GM12878 (cell line): ENCODE results near the gene CENATAC. TPM values are rescaled to one million over a fixed set of nuclear protein-coding genes. Genes with fewer than 3 reads are reported as not detected.

Source experiments
- BCLAF1 ChIP-seq: fragments of 450-650 bp; IDR thresholded peaks from 2 replicates; pipeline ENCODE4 v1.6.1; 2017; ENCODE audit warnings: antibody characterized with exemption, mild to moderate bottlenecking, moderate library complexity
- CREB1 ChIP-seq: IDR thresholded peaks from 2 replicates; pipeline ENCODE4 v1.6.1; 2012; ENCODE audit warnings: low read depth, mild to moderate bottlenecking, inconsistent platforms
- CUX1 ChIP-seq: IDR thresholded peaks from 2 replicates; pipeline ENCODE4 v1.6.1; 2012; ENCODE audit warnings: improper control_type of control experiment, low read depth, low read length; ENCODE audit not compliant: insufficient replicate concordance
- DPF2 ChIP-seq: fragments of 450-650 bp; IDR thresholded peaks from 2 replicates; pipeline ENCODE4 v1.6.1; 2017; ENCODE audit warnings: mild to moderate bottlenecking
- NFYB ChIP-seq: IDR thresholded peaks from 2 replicates; pipeline ENCODE4 v1.6.1; 2011; ENCODE audit warnings: low read depth, mild to moderate bottlenecking, low read length, improper control_type of control experiment, moderate library complexity; ENCODE audit not compliant: insufficient read depth
- RFX5 ChIP-seq: IDR thresholded peaks from 2 replicates; pipeline ENCODE4 v1.6.1; 2011; ENCODE audit warnings: low read depth, low read length, improper control_type of control experiment
- SIX5 ChIP-seq: IDR thresholded peaks from 2 replicates; pipeline ENCODE4 v1.6.1; 2011; ENCODE audit warnings: mild to moderate bottlenecking, low read depth, low read length, moderate library complexity; ENCODE audit not compliant: severe bottlenecking
- SMC3 ChIP-seq: IDR thresholded peaks from 2 replicates; pipeline ENCODE4 v1.6.1; 2011; ENCODE audit warnings: low read length, improper control_type of control experiment, borderline replicate concordance
- SUZ12 ChIP-seq: fragments of 200-600 bp; sonication (generic); IDR thresholded peaks from one replicate; pipeline ENCODE4 v1.6.1; 2018; ENCODE audit warnings: antibody characterized with exemption, mild to moderate bottlenecking; ENCODE audit not compliant: unreplicated experiment
- ZNF274 ChIP-seq: IDR thresholded peaks from one replicate; pipeline ENCODE4 v1.8.0; 2011; ENCODE audit not compliant: insufficient read length, insufficient read depth
- ZNF592 ChIP-seq: fragments of 450-650 bp; IDR thresholded peaks from 2 replicates; pipeline ENCODE4 v1.6.1; 2017; ENCODE audit warnings: mild to moderate bottlenecking, moderate library complexity
- ZNF622 ChIP-seq: fragments of 450-650 bp; IDR thresholded peaks from 2 replicates; pipeline ENCODE4 v1.6.1; 2017; ENCODE audit warnings: mild to moderate bottlenecking, inconsistent platforms
- polyA plus RNA-seq, 11 experiments: library from polyadenylated mRNA; depleted of rRNA in 4 of 11; unstranded in 6 of 11; stranded (reverse) in 5 of 11; fragments of >200 nt; fragmentation: Nextera tagmentation in 4 of 11; fragmentation: Illumina TruSeq in 1 of 11; extraction: Ambion mirVana in 4 of 11; extraction: Trizol in 1 of 11; gene quantifications; 1 replicate in 1 of 11; 2 replicates in 10 of 11; pipeline versions ENCODE4 v1.2.1 to v1.2.3, GENCODE V29; 2011 to 2016; ENCODE audit warnings: inconsistent platforms in 2 of 11, missing spikeins in 2 of 11, low read depth in 1 of 11
- total RNA-seq, 4 experiments: library from RNA; depleted of rRNA in 3 of 4; stranded (reverse); fragments of >200 nt in 3 of 4; fragmentation: Illumina TruSeq in 1 of 4; extraction: Trizol in 1 of 4; gene quantifications; 2 replicates each; pipeline versions ENCODE4 v1.2.1 to v1.2.3, GENCODE V29; 2013 to 2021

The CENATAC gene
- total and polyA plus RNA-seq, 10 of the 15 experiments (the other 5 are each of a cell fraction or from before 2014, with no cell fraction given) = 4.8 to 37.1 (median 24.1) TPM

GRCh38 chr11:119018074-119018938, 20.4 kb downstream of the CENATAC start, which contains the start of the genes RPS25 and TRAPPC4 (continued):
- TF ChIP-seq ZNF592 (no peak), SMC3 (no peak), NFYB (no peak), SIX5 (peak; percentile 68), RFX5 (no peak; the same call in 1 of the 2 replicates), CUX1 (no peak), BCLAF1 (no peak), CREB1 (peak; percentile 92), SUZ12 (no peak), DPF2 (0 out of 2 replicates have a peak, but pooled peaks have one; percentile 20), ZNF622 (no peak), ZNF274 (no peak)
